Measurements from ENCODE around the gene NOTCH4.

Gene NOTCH4

DNA sequence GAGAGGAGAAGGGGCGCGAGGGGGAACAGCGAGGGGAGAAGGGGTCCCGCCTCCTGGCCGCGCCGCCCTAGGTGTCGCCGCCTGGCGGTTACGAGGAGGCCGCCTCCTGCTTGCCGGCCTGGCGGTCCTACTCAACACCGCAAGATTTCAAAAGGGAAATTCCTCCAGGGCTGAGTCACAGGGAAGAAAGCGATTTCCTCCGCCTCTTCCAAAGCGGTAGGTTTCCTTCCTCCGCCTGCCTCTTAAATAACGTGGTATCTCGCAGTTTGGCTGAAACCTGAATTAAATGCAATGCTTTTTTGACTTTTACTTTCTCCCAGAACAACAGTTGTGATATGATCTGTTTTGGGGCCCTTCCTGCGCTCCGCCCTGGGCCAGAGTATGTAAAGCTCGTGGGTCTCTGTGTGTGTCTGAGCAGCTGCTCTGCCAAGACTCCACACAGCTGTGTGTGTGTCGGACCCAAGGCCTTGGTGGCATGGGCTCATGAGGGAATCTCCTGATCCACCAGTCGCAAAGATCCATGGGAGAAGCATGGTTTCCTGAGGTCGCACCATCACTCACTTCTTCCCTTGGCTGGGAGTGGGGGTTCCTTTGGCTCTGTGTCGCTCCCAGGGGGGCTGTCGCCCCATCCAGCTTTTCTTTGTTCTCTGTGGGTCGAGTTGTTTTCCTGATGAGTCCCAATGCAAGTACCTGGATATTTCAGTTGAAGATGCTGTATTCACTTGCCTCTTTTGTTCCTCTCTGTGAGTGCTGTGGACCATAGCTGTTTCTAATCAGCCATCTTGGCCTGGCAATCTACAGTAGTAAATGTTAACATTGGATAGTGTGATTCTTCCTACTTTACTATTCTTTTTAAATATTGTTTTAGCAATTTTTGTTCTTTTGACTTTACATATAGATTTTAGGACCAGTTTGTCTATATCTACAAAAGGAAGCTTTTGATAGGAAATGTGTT lies 31.6 kb upstream of the NOTCH4 start:
- no peak for DNase-seq (ENCODE audit: extremely low spot score)
- ChIA-PET CTCF (interaction anchor here (0.5 to 1.1 kb wide), 2 partner anchors 10 to 300 kb away, joined by 3 to 4 read pairs; no protein-coding TSS in a partner anchor), POLR2A (interaction anchor here (0.7 kb wide), 1 partner anchor 11 kb away, joined by 3 read pairs; no protein-coding TSS in a partner anchor)
- TF ChIP-seq SP1 (IDR thresholded peaks at IDR 0.05): no peak
- no peak for TF ChIP-seq ELF4 (IDR thresholded peaks at IDR 0.05)
- TF ChIP-seq BHLHE40 (IDR thresholded peaks at IDR 0.05; ENCODE audit: borderline replicate concordance): no peak
- TF ChIP-seq ZNF384 (IDR thresholded peaks at IDR 0.05): no peak
- no peak for TF ChIP-seq L3MBTL2 (conservative IDR thresholded peaks at IDR 0.05)
- TF ChIP-seq ARNT (IDR thresholded peaks at IDR 0.05): no peak
- no peak for TF ChIP-seq HDGF (IDR thresholded peaks at IDR 0.05; ENCODE audit: borderline replicate concordance)
- no peak for TF ChIP-seq FOXM1 (IDR thresholded peaks at IDR 0.05; ENCODE audit: borderline replicate concordance)
- TF ChIP-seq NFRKB (IDR thresholded peaks at IDR 0.05): no peak
- no peak for TF ChIP-seq FOXA1 (IDR thresholded peaks at IDR 0.05)
- TF ChIP-seq, protein P1, sequence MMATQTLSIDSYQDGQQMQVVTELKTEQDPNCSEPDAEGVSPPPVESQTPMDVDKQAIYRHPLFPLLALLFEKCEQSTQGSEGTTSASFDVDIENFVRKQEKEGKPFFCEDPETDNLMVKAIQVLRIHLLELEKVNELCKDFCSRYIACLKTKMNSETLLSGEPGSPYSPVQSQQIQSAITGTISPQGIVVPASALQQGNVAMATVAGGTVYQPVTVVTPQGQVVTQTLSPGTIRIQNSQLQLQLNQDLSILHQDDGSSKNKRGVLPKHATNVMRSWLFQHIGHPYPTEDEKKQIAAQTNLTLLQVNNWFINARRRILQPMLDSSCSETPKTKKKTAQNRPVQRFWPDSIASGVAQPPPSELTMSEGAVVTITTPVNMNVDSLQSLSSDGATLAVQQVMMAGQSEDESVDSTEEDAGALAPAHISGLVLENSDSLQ (IDR thresholded peaks at IDR 0.05): no peak
- no peak for TF ChIP-seq LEF1 (IDR thresholded peaks at IDR 0.05; ENCODE audit: borderline replicate concordance)
- TF ChIP-seq FOXK2 (IDR thresholded peaks at IDR 0.05): no peak
- no peak for TF ChIP-seq TARDBP (IDR thresholded peaks at IDR 0.05)
- no peak for TF ChIP-seq SUZ12 (IDR thresholded peaks at IDR 0.05)

DNA sequence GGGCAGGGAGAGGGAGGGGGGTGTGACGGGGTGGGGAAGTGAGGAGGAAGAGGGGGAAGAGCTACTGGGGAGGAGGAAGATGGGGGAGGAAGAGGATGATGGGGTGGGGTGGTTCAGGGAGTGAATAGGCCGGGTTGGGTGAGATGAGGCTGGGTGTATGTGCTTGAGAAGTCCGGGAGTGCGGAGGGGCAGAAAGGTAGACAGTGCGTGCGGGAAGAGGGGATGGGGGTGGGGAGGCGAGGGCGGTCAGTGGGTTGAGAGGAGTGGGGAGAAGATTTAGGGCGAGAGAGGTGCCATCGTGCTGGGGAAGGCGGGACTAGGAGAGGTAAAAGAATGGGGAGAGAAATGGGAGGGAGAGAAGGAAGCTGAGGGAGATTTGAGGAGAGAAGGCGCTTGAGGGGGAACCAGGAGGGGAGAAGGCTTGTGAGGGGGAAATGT lies 30.9 kb upstream of the NOTCH4 start:
- TF ChIP-seq FOXM1 (IDR thresholded peaks at IDR 0.05; ENCODE audit: borderline replicate concordance) (no peak), ARNT (IDR thresholded peaks at IDR 0.05) (no peak), FOXK2 (IDR thresholded peaks at IDR 0.05) (no peak), L3MBTL2 (conservative IDR thresholded peaks at IDR 0.05) (no peak), LEF1 (IDR thresholded peaks at IDR 0.05; ENCODE audit: borderline replicate concordance) (no peak), TARDBP (IDR thresholded peaks at IDR 0.05) (no peak), SP1 (IDR thresholded peaks at IDR 0.05) (no peak), BHLHE40 (IDR thresholded peaks at IDR 0.05; ENCODE audit: borderline replicate concordance) (no peak), ZNF384 (IDR thresholded peaks at IDR 0.05) (no peak), CTBP1 (IDR thresholded peaks at IDR 0.05; ENCODE audit: borderline replicate concordance) (no peak), HDGF (IDR thresholded peaks at IDR 0.05; ENCODE audit: borderline replicate concordance) (no peak)
- POLR2A ChIA-PET: no interaction called here
- CTCF ChIA-PET: no interaction called here
- DNase-seq (ENCODE audit: extremely low spot score): no peak

GRCh38 chr6:32252331-32253009 lies 28.6 kb upstream of the NOTCH4 start:
- DNase-seq (ENCODE audit: extremely low spot score): no peak
- no peak for TF ChIP-seq SUZ12 (IDR thresholded peaks at IDR 0.05)
- no peak for TF ChIP-seq ELF4 (IDR thresholded peaks at IDR 0.05)
- no peak for TF ChIP-seq TARDBP (IDR thresholded peaks at IDR 0.05)
- TF ChIP-seq FOXK2 (IDR thresholded peaks at IDR 0.05): no peak
- TF ChIP-seq L3MBTL2 (conservative IDR thresholded peaks at IDR 0.05): no peak
- no peak for TF ChIP-seq ZNF384 (IDR thresholded peaks at IDR 0.05)
- TF ChIP-seq FOXA1 (IDR thresholded peaks at IDR 0.05): no peak
- TF ChIP-seq, protein P1 (IDR thresholded peaks at IDR 0.05): no peak
- no peak for TF ChIP-seq NFRKB (IDR thresholded peaks at IDR 0.05)
- no peak for TF ChIP-seq SP1 (IDR thresholded peaks at IDR 0.05)
- no peak for TF ChIP-seq CTBP1 (IDR thresholded peaks at IDR 0.05; ENCODE audit: borderline replicate concordance)
- no peak for TF ChIP-seq LEF1 (IDR thresholded peaks at IDR 0.05; ENCODE audit: borderline replicate concordance)
- TF ChIP-seq FOXM1 (IDR thresholded peaks at IDR 0.05; ENCODE audit: borderline replicate concordance): no peak
- no peak for TF ChIP-seq HDGF (IDR thresholded peaks at IDR 0.05; ENCODE audit: borderline replicate concordance)
- TF ChIP-seq ARNT (IDR thresholded peaks at IDR 0.05): no peak
- TF ChIP-seq BHLHE40 (IDR thresholded peaks at IDR 0.05; ENCODE audit: borderline replicate concordance): no peak
- ChIA-PET POLR2A (no interaction called here), CTCF (no interaction called here)

DNA sequence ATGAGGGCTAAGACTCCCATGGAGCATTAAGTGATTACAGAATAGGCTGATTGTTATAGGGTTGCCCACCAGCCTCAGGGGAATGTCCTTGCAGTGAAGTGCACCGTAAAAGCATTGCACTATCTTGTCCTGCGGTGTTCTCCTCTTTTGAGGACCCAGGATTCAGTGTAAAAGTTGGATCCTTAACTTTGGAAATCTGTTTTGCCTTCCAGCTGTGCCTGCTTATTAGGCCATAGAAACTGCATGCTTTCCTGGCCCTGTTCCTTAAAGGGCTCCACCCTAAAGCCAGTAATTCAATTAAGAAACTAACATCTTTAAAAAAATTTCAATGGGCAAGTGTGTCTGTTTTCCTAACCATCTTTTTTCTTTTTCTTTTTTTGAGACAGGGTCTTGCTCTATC lies 25.4 kb upstream of the NOTCH4 start:
- no peak for DNase-seq (ENCODE audit: extremely low spot score)
- POLR2A ChIA-PET: no interaction called here
- TF ChIP-seq FOXK2 (IDR thresholded peaks at IDR 0.05) (no peak), BHLHE40 (IDR thresholded peaks at IDR 0.05; ENCODE audit: borderline replicate concordance) (no peak), ZNF384 (IDR thresholded peaks at IDR 0.05) (no peak), FOXA1 (IDR thresholded peaks at IDR 0.05) (no peak), L3MBTL2 (conservative IDR thresholded peaks at IDR 0.05) (no peak), FOXM1 (IDR thresholded peaks at IDR 0.05; ENCODE audit: borderline replicate concordance) (no peak), SUZ12 (IDR thresholded peaks at IDR 0.05) (no peak), ELF4 (IDR thresholded peaks at IDR 0.05) (no peak), NFRKB (IDR thresholded peaks at IDR 0.05) (no peak), CTBP1 (IDR thresholded peaks at IDR 0.05; ENCODE audit: borderline replicate concordance) (no peak), ARNT (IDR thresholded peaks at IDR 0.05) (no peak), SP1 (IDR thresholded peaks at IDR 0.05) (no peak), TARDBP (IDR thresholded peaks at IDR 0.05) (no peak)
- TF ChIP-seq, protein P1 (IDR thresholded peaks at IDR 0.05): no peak
- CTCF ChIA-PET: no interaction called here

DNA sequence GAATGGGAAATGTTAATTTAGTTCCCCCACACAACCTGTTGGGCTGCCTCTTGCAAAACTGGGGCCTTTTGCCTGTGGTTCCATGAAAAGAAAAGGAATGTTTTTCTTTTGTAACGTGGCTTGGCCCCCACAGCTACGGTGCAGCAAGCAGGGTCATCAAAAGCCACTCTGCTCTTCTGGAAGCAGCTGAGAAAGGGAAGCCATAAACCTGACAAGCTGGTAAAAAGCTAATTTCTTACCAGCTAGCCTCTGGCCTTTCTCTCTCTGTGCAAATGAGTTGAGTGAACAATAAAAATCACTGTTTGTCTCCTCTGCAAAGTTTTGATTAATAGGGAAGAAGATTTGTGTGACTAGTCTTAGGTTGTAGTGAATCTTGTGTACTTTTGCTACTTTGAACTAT lies 23.5 kb upstream of the NOTCH4 start:
- POLR2A ChIA-PET: no interaction called here
- CTCF ChIA-PET: interaction anchor here (0.8 kb wide), 1 partner anchor 166 kb away, joined by 3 read pairs; no protein-coding TSS in a partner anchor
- no peak for DNase-seq (ENCODE audit: extremely low spot score)
- no peak for TF ChIP-seq TARDBP (IDR thresholded peaks at IDR 0.05)
- TF ChIP-seq SUZ12 (IDR thresholded peaks at IDR 0.05): no peak
